ENCODE results near the gene NUDT7.
A peak's percentile ranks its signal among the peaks of the same experiment; 100 is the strongest.

The NUDT7 gene

DNA sequence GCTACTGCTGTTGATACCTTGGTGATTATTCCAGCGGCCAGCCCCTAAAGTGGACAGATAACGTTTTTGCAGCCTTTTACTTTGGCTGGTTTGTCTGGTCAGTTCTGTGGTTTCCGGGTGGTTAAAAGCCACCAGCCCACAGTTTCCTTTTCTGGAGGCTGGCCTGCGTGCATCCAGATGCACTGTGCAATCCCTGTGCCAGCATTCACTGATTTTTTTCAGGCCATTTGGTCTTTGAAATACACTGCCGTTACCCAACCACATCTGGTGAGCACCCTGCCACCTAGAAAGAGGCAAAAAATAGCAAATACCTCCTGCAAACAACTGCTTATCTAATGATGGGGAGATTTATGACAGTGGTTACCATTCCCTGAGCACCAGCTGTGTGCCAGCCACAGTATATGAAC is 797 bp downstream of the NUDT7 start:
- H4K20me1 ChIP-seq (ENCODE audit: insufficient read depth, low read length), result no peaks in the 10 kb centered on the region
- H3F3A ChIP-seq (ENCODE audit: insufficient read depth, low read length), result no peaks in the 10 kb centered on the region
- H2AFZ ChIP-seq (ENCODE audit: low read length), result no peak overlapping the region
- H3K27ac ChIP-seq (ENCODE audit: low read depth, low read length, poor library complexity, severe bottlenecking), result peak overlapping the region; percentile 69
- H3K4me3 ChIP-seq (ENCODE audit: low read depth, low read length, poor library complexity, severe bottlenecking), result peak overlapping the region; percentile 81
- no peaks in the 10 kb centered on the region for H3K9me2 ChIP-seq (ENCODE audit: low read depth, low read length)
- no peaks in the 10 kb centered on the region for H3K9me3 ChIP-seq (ENCODE audit: low read length)
- peak overlapping the region; percentile 82 for H3K4me2 ChIP-seq (ENCODE audit: low read length)
- peaks cover 4% of the 10 kb centered on the region; the same call in 1 of the 2 replicates for H3K36me3 ChIP-seq (ENCODE audit: insufficient read depth, low read length)
- no peaks in the 10 kb centered on the region for H3K27me3 ChIP-seq (ENCODE audit: insufficient read depth, low read length)
- H3K79me2 ChIP-seq (ENCODE audit: insufficient read depth, low read length), result no peaks in the 10 kb centered on the region
- H3K4me1 ChIP-seq (ENCODE audit: insufficient read depth, low read length, severe bottlenecking), result peaks cover 7% of the 10 kb centered on the region
- TF ChIP-seq EZH2 (IDR thresholded peaks at IDR 0.05; ENCODE audit: borderline replicate concordance, low read length) (no peak), CTCF (IDR thresholded peaks at IDR 0.05; ENCODE audit: low read length) (no peak)
- H3K9ac ChIP-seq (ENCODE audit: low read length), result peak overlapping the region; percentile 85

DNA sequence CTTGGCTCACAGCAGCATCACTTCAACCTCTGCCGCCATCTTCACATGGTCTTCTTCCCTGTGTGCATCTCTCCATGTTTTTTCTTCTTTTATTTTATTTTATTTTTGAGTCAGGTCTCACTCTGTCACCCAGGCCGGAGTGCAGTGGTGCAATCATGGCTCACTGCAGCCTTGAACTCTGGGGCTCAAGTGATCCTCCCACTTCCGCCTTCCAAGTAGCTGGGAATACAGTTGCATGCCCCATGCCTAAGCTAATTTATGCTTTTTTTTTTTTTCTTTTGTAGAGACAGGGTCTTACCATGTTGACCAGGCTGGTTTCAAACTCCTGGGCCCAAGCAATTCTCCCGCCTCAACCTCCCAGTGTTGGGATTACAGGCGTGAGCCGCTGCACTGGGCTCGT is 1.9 kb downstream of the NUDT7 start:
- Histone ChIP-seq H3K27ac (ENCODE audit: low read depth, low read length, poor library complexity, severe bottlenecking) (no peak overlapping the region), H3K4me3 (ENCODE audit: low read depth, low read length, poor library complexity, severe bottlenecking) (no peak overlapping the region), H3K4me2 (ENCODE audit: low read length) (no peak overlapping the region), H3F3A (ENCODE audit: insufficient read depth, low read length) (no peaks in the 10 kb centered on the region), H3K36me3 (ENCODE audit: insufficient read depth, low read length) (peaks cover 4% of the 10 kb centered on the region; the same call in 1 of the 2 replicates), H3K9ac (ENCODE audit: low read length) (no peak overlapping the region), H3K79me2 (ENCODE audit: insufficient read depth, low read length) (no peaks in the 10 kb centered on the region), H3K9me3 (ENCODE audit: low read length) (no peaks in the 10 kb centered on the region), H3K4me1 (ENCODE audit: insufficient read depth, low read length, severe bottlenecking) (peaks cover 7% of the 10 kb centered on the region), H2AFZ (ENCODE audit: low read length) (no peak overlapping the region), H3K27me3 (ENCODE audit: insufficient read depth, low read length) (no peaks in the 10 kb centered on the region), H3K9me2 (ENCODE audit: low read depth, low read length) (no peaks in the 10 kb centered on the region), H4K20me1 (ENCODE audit: insufficient read depth, low read length) (no peaks in the 10 kb centered on the region)
- no peak for TF ChIP-seq CTCF (IDR thresholded peaks at IDR 0.05; ENCODE audit: low read length)
- no peak for TF ChIP-seq EZH2 (IDR thresholded peaks at IDR 0.05; ENCODE audit: borderline replicate concordance, low read length)

GRCh38 chr16:77729951-77730350 is 7.6 kb downstream of the NUDT7 start:
- no peaks in the 10 kb centered on the region for H3K79me2 ChIP-seq (ENCODE audit: insufficient read depth, low read length)
- H3K4me3 ChIP-seq (ENCODE audit: low read depth, low read length, poor library complexity, severe bottlenecking), result no peak overlapping the region
- no peaks in the 10 kb centered on the region for H3K9me2 ChIP-seq (ENCODE audit: low read depth, low read length)
- H3F3A ChIP-seq (ENCODE audit: insufficient read depth, low read length), result no peaks in the 10 kb centered on the region
- H3K4me2 ChIP-seq (ENCODE audit: low read length), result no peak overlapping the region
- no peak for TF ChIP-seq EZH2 (IDR thresholded peaks at IDR 0.05; ENCODE audit: borderline replicate concordance, low read length)
- no peak for TF ChIP-seq CTCF (IDR thresholded peaks at IDR 0.05; ENCODE audit: low read length)
- peaks cover 4% of the 10 kb centered on the region; the same call in 1 of the 2 replicates for H3K36me3 ChIP-seq (ENCODE audit: insufficient read depth, low read length)
- H3K9me3 ChIP-seq (ENCODE audit: low read length), result no peaks in the 10 kb centered on the region
- H3K4me1 ChIP-seq (ENCODE audit: insufficient read depth, low read length, severe bottlenecking), result no peaks in the 10 kb centered on the region
- no peak overlapping the region for H3K9ac ChIP-seq (ENCODE audit: low read length)
- H2AFZ ChIP-seq (ENCODE audit: low read length), result no peak overlapping the region
- no peaks in the 10 kb centered on the region for H4K20me1 ChIP-seq (ENCODE audit: insufficient read depth, low read length)
- H3K27ac ChIP-seq (ENCODE audit: low read depth, low read length, poor library complexity, severe bottlenecking), result no peak overlapping the region
- H3K27me3 ChIP-seq (ENCODE audit: insufficient read depth, low read length), result no peaks in the 10 kb centered on the region

All from OCI-LY1 (cell line).